Measurements from ENCODE around the gene NOP58.

NOP58 gene

DNA sequence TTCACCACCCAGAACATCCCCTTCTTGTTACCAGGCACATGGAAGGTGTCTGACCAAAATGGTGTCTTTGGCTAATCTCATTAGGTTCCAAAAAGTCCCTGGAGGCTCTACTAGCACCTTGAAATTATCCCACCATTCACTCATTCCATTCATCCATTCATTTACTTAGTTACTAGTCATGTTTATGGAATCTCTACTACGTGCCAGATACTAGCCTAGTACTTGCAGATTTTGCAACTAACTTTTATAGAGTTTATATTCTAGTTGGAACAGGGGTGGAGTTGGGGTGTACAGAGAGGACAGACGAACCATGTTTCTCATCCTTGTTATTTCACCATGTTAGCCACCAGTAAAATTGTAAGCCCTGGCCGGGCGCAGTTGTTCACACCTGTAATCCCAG lies 4.0 kb upstream of the NOP58 start:
- ATAC-seq (ENCODE audit: insufficient read depth, low read depth) (no peak), DNase-seq (no peak)
- H4K20me1 ChIP-seq (ENCODE audit: insufficient read depth, low read length), result 0 out of 2 replicates have a peak, but pooled peaks cover 3% of the 10 kb centered on the region
- H3K27ac ChIP-seq (ENCODE audit: low read length), result no peak overlapping the region
- H3K4me1 ChIP-seq (ENCODE audit: insufficient read depth, low read length), result peaks cover 8% of the 10 kb centered on the region
- peaks cover 16% of the 10 kb centered on the region for H3K79me2 ChIP-seq (ENCODE audit: insufficient read depth, low read length)
- H3K9me3 ChIP-seq (ENCODE audit: insufficient read depth, low read length, severe bottlenecking), result no peaks in the 10 kb centered on the region
- H3K4me2 ChIP-seq (ENCODE audit: insufficient read depth, low read length), result no peak overlapping the region
- no peak overlapping the region for H2AFZ ChIP-seq (ENCODE audit: low read depth, low read length)
- H3K9ac ChIP-seq (ENCODE audit: low read depth, low read length), result no peak overlapping the region
- H3K27me3 ChIP-seq (ENCODE audit: insufficient read depth, low read length, poor library complexity), result no peaks in the 10 kb centered on the region
- no peaks in the 10 kb centered on the region; the same call in 1 of the 2 replicates for H3K36me3 ChIP-seq (ENCODE audit: insufficient read depth, low read length)
- TF ChIP-seq, protein P1, sequence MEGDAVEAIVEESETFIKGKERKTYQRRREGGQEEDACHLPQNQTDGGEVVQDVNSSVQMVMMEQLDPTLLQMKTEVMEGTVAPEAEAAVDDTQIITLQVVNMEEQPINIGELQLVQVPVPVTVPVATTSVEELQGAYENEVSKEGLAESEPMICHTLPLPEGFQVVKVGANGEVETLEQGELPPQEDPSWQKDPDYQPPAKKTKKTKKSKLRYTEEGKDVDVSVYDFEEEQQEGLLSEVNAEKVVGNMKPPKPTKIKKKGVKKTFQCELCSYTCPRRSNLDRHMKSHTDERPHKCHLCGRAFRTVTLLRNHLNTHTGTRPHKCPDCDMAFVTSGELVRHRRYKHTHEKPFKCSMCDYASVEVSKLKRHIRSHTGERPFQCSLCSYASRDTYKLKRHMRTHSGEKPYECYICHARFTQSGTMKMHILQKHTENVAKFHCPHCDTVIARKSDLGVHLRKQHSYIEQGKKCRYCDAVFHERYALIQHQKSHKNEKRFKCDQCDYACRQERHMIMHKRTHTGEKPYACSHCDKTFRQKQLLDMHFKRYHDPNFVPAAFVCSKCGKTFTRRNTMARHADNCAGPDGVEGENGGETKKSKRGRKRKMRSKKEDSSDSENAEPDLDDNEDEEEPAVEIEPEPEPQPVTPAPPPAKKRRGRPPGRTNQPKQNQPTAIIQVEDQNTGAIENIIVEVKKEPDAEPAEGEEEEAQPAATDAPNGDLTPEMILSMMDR (IDR thresholded peaks at IDR 0.05; ENCODE audit: borderline replicate concordance, extremely low read depth, low read length, poor library complexity, severe bottlenecking), result no peak
- TF ChIP-seq EZH2 (IDR thresholded peaks at IDR 0.05; ENCODE audit: borderline replicate concordance, low read depth, low read length, severe bottlenecking), result no peak
- no peak overlapping the region for H3K4me3 ChIP-seq (ENCODE audit: low read depth in 1 of 2, low read length in 2 of 2)

- H2AFZ ChIP-seq (ENCODE audit: low read depth, low read length), result no peak overlapping the region
- H3K27ac ChIP-seq (ENCODE audit: low read length), result peak overlapping the region; percentile 99
- peaks cover 13% of the 10 kb centered on the region for H3K36me3 ChIP-seq (ENCODE audit: insufficient read depth, low read length)
- peak overlapping the region; percentile 87 to 99 for H3K4me3 ChIP-seq (ENCODE audit: low read depth in 1 of 2, low read length in 2 of 2)
- peaks cover 59% of the 10 kb centered on the region for H4K20me1 ChIP-seq (ENCODE audit: insufficient read depth, low read length)
- TF ChIP-seq, protein P1 (IDR thresholded peaks at IDR 0.05; ENCODE audit: borderline replicate concordance, extremely low read depth, low read length, poor library complexity, severe bottlenecking), result no peak
- TF ChIP-seq EZH2 (IDR thresholded peaks at IDR 0.05; ENCODE audit: borderline replicate concordance, low read depth, low read length, severe bottlenecking), result no peak
- ATAC-seq (ENCODE audit: insufficient read depth, low read depth) (0 out of 3 replicates have a peak, but pooled peaks have one; percentile 21), DNase-seq (no peak)
- peaks cover 75% of the 10 kb centered on the region for H3K79me2 ChIP-seq (ENCODE audit: insufficient read depth, low read length)
- H3K27me3 ChIP-seq (ENCODE audit: insufficient read depth, low read length, poor library complexity), result no peaks in the 10 kb centered on the region
- no peaks in the 10 kb centered on the region for H3K9me3 ChIP-seq (ENCODE audit: insufficient read depth, low read length, severe bottlenecking)
- H3K9ac ChIP-seq (ENCODE audit: low read depth, low read length), result peak overlapping the region; percentile 91
- peaks cover 42% of the 10 kb centered on the region for H3K4me1 ChIP-seq (ENCODE audit: insufficient read depth, low read length)
- H3K4me2 ChIP-seq (ENCODE audit: insufficient read depth, low read length), result peak overlapping the region; percentile 63
Measured at GRCh38 chr2:202267495-202267894, 1.9 kb downstream of the NOP58 start.

DNA sequence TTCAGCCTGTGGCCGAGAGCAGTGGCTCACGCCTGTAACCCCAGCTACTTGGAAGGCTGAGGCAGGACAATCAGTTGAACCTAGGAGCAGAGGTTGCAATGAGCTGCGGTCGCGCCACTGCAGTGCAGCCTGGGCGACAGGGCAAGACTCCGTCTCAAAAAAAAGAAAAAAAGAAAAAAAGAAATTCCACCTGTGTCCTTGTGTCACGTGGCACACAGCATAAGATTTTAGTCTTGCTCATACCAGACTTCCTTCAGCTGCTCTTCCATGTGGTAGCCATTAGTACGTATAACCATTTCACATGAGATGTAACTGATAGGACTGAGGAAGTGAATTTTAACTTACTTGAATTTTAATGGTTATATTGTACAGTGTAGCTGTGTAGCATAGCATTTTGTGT lies 4.0 kb downstream of the NOP58 start:
- Histone ChIP-seq H2AFZ (ENCODE audit: low read depth, low read length) (no peak overlapping the region), H3K36me3 (ENCODE audit: insufficient read depth, low read length) (peaks cover 16% of the 10 kb centered on the region), H4K20me1 (ENCODE audit: insufficient read depth, low read length) (peaks cover 77% of the 10 kb centered on the region), H3K4me2 (ENCODE audit: insufficient read depth, low read length) (peak overlapping the region; percentile 63; the same call in 1 of the 2 replicates), H3K4me3 (ENCODE audit: low read depth in 1 of 2, low read length in 2 of 2) (peak overlapping the region in 1 of 2 experiments; percentile 38; a peak in 1 of 4 replicates), H3K27ac (ENCODE audit: low read length) (0 out of 2 replicates have a peak overlapping the region, but pooled peaks have one; percentile 6), H3K79me2 (ENCODE audit: insufficient read depth, low read length) (peaks cover 92% of the 10 kb centered on the region), H3K4me1 (ENCODE audit: insufficient read depth, low read length) (peaks cover 37% of the 10 kb centered on the region), H3K9me3 (ENCODE audit: insufficient read depth, low read length, severe bottlenecking) (no peaks in the 10 kb centered on the region), H3K27me3 (ENCODE audit: insufficient read depth, low read length, poor library complexity) (no peaks in the 10 kb centered on the region), H3K9ac (ENCODE audit: low read depth, low read length) (no peak overlapping the region)
- DNase-seq (no peak), ATAC-seq (ENCODE audit: insufficient read depth, low read depth) (no peak)
- TF ChIP-seq, protein P1 (IDR thresholded peaks at IDR 0.05; ENCODE audit: borderline replicate concordance, extremely low read depth, low read length, poor library complexity, severe bottlenecking), result no peak
- TF ChIP-seq EZH2 (IDR thresholded peaks at IDR 0.05; ENCODE audit: borderline replicate concordance, low read depth, low read length, severe bottlenecking), result no peak
